DOHH2 (cell line): ENCODE measurements around the gene TRPC4.

Experiments
- EZH2phosphoT487 ChIP-seq: fragments of 200-600 bp; sonication (generic); IDR thresholded peaks from 2 replicates; pipeline ENCODE4 v1.6.1; 2017; ENCODE audit warnings: borderline replicate concordance, mild to moderate bottlenecking, antibody characterized with exemption, low read length, moderate library complexity, mixed read lengths
- TF ChIP-seq, protein P1 (sequence below): fragments of 200-600 bp; sonication (generic); IDR thresholded peaks from one replicate; pipeline ENCODE4 v1.5.1; 2014; ENCODE audit warnings: antibody characterized with exemption, mild to moderate bottlenecking, low read depth, low read length; ENCODE audit not compliant: poor library complexity, severe bottlenecking

DNA sequence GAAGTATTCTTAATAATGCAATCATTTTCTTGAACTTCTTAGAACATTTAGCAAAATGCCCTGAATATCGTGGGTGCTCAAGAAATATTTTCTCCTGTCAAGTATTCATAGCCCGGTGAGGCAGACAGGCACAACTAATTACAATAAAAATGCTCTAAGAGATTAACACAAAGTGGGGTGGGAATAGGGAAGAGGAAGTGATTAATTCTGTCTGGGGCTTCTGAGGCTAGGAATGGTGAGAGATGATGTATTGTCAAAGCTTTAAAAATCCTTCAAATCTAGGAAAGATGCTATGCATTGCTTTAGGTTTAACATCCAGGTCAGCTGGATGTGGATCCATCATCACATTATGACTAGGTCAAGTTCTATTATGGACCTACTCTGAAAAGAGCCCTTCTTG, 204.2 kb downstream of the TRPC4 start:
- TF ChIP-seq, protein P1, sequence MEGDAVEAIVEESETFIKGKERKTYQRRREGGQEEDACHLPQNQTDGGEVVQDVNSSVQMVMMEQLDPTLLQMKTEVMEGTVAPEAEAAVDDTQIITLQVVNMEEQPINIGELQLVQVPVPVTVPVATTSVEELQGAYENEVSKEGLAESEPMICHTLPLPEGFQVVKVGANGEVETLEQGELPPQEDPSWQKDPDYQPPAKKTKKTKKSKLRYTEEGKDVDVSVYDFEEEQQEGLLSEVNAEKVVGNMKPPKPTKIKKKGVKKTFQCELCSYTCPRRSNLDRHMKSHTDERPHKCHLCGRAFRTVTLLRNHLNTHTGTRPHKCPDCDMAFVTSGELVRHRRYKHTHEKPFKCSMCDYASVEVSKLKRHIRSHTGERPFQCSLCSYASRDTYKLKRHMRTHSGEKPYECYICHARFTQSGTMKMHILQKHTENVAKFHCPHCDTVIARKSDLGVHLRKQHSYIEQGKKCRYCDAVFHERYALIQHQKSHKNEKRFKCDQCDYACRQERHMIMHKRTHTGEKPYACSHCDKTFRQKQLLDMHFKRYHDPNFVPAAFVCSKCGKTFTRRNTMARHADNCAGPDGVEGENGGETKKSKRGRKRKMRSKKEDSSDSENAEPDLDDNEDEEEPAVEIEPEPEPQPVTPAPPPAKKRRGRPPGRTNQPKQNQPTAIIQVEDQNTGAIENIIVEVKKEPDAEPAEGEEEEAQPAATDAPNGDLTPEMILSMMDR = no peak
- TF ChIP-seq EZH2phosphoT487 = no peak
